Fibroblast of lung (primary cell): Measurements from ENCODE around the gene IRF2. TPM values are rescaled to one million over a fixed set of nuclear protein-coding genes. Genes with fewer than 3 reads are reported as not detected.

ENCODE experiments used
- DNase-seq, 2 donors: peaks; one replicate each; pipeline versions ENCODE4 v3.0.0 to v3.0.0-alpha.2; 2010; ENCODE audit warnings: low read depth in 2 of 2
- H2AFZ ChIP-seq: 2 replicates; pipeline ENCODE4 v1.5.1; 2012; ENCODE audit warnings: low read length, control low read depth, inconsistent platforms
- H3K27ac ChIP-seq: 2 replicates; pipeline ENCODE4 v1.5.1; 2011; ENCODE audit warnings: low read length, control low read depth; ENCODE audit not compliant: insufficient read depth
- H3K27me3 ChIP-seq: 2 replicates; pipeline ENCODE4 v1.5.1; 2011; ENCODE audit warnings: mild to moderate bottlenecking, low read length; ENCODE audit not compliant: control insufficient read depth, insufficient read depth
- H3K36me3 ChIP-seq: 2 replicates; pipeline ENCODE4 v1.5.1; 2011; ENCODE audit warnings: low read length; ENCODE audit not compliant: control insufficient read depth, insufficient read depth
- H3K4me1 ChIP-seq: 2 replicates; pipeline ENCODE4 v1.5.1; 2011; ENCODE audit warnings: low read length; ENCODE audit not compliant: control insufficient read depth, insufficient read depth; ENCODE audit errors: extremely low read depth
- H3K4me2 ChIP-seq: 2 replicates; pipeline ENCODE4 v1.5.1; 2011; ENCODE audit warnings: low read length, control low read depth; ENCODE audit not compliant: insufficient read depth; ENCODE audit errors: extremely low read depth
- H3K4me3 ChIP-seq, 4 experiments: fragments of 200-600 bp in 1 of 4; sonication (generic) in 1 of 4; replicated peaks in 1 of 4; 2 replicates each; pipeline ENCODE4 v1.5.1; 2011 to 2016; ENCODE audit warnings: low read length in 4 of 4, low read depth in 3 of 4, mild to moderate bottlenecking in 3 of 4, control low read depth in 2 of 4, inconsistent platforms in 1 of 4, mixed read lengths in 1 of 4; ENCODE audit not compliant: insufficient read depth in 1 of 4; ENCODE audit errors: control extremely low read depth in 1 of 4
- H3K79me2 ChIP-seq: 2 replicates; pipeline ENCODE4 v1.5.1; 2012; ENCODE audit warnings: mild to moderate bottlenecking, low read length, inconsistent platforms; ENCODE audit not compliant: control insufficient read depth, insufficient read depth
- H3K9ac ChIP-seq: 2 replicates; pipeline ENCODE4 v1.5.1; 2011; ENCODE audit warnings: mild to moderate bottlenecking, low read length, control low read depth; ENCODE audit not compliant: insufficient read depth
- H3K9me3 ChIP-seq: 2 replicates; pipeline ENCODE4 v1.5.1; 2012; ENCODE audit warnings: low read depth, low read length; ENCODE audit not compliant: control insufficient read depth, insufficient read depth
- H4K20me1 ChIP-seq: 2 replicates; pipeline ENCODE4 v1.5.1; 2011; ENCODE audit warnings: low read length; ENCODE audit not compliant: control insufficient read depth, insufficient read depth; ENCODE audit errors: extremely low read depth
- EZH2 ChIP-seq: IDR thresholded peaks from 2 replicates; pipeline ENCODE4 v1.5.1; 2012; ENCODE audit warnings: low read length, control low read depth, mild to moderate bottlenecking; ENCODE audit errors: missing control alignments
- polyA plus RNA-seq, 2 donors: library from polyadenylated mRNA; depleted of rRNA in 1 of 2; stranded (reverse) in 1 of 2; unstranded in 1 of 2; fragments of >200 nt; gene quantifications; 2 replicates each; pipeline ENCODE4 v1.2.1, GENCODE V29; 2011 to 2012; ENCODE audit warnings: missing spikeins in 1 of 2
- total RNA-seq: library from RNA; depleted of rRNA; stranded (reverse); fragments of >200 nt; gene quantifications from 2 replicates; pipeline ENCODE4 v1.2.1, GENCODE V29; 2014
- TF ChIP-seq, protein P1 (sequence below), 2 donors: IDR thresholded peaks in 1 of 2; conservative IDR thresholded peaks in 1 of 2; 1 replicate in 1 of 2; 2 replicates in 1 of 2; pipeline ENCODE4 v1.5.1; 2011 to 2012; ENCODE audit warnings: low read length in 2 of 2, control low read depth in 1 of 2, inconsistent platforms in 1 of 2, low read depth in 1 of 2, mild to moderate bottlenecking in 1 of 2

Gene IRF2
- total and polyA plus RNA-seq, 2 donors (not counting 1 experiment from before 2014, with no cell fraction given): 30.9 to 42.3 TPM

DNA sequence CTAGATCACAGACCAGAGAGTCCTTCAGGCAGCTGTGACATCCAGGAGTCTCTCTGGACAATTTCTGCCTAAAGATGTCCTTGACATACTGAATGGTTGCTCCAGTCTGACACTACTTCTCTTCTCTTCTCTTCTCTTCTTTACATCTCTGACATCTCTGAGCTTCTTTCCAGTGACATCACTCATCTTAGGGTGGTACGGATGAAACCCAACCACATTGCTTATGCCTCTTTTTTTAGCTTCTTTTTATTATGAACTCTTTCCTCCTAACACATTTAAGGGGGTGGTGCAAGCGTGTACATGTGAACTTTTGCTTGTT lies 39.4 kb upstream of the IRF2 start:
- no peaks in the 10 kb centered on the region for H3K27me3 ChIP-seq
- no peaks in the 10 kb centered on the region for H4K20me1 ChIP-seq
- DNase-seq: no peak
- peak overlapping the region; percentile 30 for H2AFZ ChIP-seq
- H3K79me2 ChIP-seq: no peaks in the 10 kb centered on the region
- no peak overlapping the region for H3K9ac ChIP-seq
- TF ChIP-seq, protein P1, sequence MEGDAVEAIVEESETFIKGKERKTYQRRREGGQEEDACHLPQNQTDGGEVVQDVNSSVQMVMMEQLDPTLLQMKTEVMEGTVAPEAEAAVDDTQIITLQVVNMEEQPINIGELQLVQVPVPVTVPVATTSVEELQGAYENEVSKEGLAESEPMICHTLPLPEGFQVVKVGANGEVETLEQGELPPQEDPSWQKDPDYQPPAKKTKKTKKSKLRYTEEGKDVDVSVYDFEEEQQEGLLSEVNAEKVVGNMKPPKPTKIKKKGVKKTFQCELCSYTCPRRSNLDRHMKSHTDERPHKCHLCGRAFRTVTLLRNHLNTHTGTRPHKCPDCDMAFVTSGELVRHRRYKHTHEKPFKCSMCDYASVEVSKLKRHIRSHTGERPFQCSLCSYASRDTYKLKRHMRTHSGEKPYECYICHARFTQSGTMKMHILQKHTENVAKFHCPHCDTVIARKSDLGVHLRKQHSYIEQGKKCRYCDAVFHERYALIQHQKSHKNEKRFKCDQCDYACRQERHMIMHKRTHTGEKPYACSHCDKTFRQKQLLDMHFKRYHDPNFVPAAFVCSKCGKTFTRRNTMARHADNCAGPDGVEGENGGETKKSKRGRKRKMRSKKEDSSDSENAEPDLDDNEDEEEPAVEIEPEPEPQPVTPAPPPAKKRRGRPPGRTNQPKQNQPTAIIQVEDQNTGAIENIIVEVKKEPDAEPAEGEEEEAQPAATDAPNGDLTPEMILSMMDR (conservative IDR thresholded peaks at IDR 0.05 in 1 of 2, IDR thresholded peaks at IDR 0.05 in 1 of 2; ENCODE audit: low read depth in 1 of 2, low read length in 2 of 2): no peak
- TF ChIP-seq EZH2: no peak
- peaks cover 14% of the 10 kb centered on the region for H3K4me1 ChIP-seq
- peak overlapping the region; percentile 71 for H3K4me2 ChIP-seq
- H3K4me3 ChIP-seq: peak overlapping the region in 2 of 4 experiments; percentile 29 to 35
- H3K27ac ChIP-seq: peak overlapping the region; percentile 42
- H3K9me3 ChIP-seq: no peaks in the 10 kb centered on the region
- H3K36me3 ChIP-seq: no peaks in the 10 kb centered on the region

DNA sequence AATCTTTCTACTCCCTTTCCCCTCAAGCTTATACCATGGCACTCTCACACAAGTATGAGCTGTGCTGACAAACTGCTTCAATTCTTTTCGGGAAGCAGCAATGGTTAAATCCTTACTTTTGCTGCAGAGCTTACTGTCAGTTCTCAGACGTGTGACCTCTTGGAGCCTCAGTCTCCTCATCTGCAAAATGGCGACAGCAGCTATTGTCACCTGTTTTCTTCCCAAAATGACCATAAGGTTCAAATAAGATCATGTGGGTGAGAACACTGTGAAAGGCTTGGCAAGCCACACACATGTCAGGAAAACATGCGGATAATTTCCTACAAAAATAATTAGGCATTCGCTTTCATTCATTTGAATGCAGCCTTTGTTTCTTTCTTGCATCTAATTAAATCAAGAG lies 36.8 kb upstream of the IRF2 start:
- Histone ChIP-seq H3K4me1 (peaks cover 14% of the 10 kb centered on the region), H3K36me3 (no peaks in the 10 kb centered on the region), H3K27me3 (no peaks in the 10 kb centered on the region), H3K9me3 (no peaks in the 10 kb centered on the region), H3K27ac (no peak overlapping the region), H3K4me3 (no peak overlapping the region), H3K79me2 (no peaks in the 10 kb centered on the region), H2AFZ (no peak overlapping the region), H4K20me1 (no peaks in the 10 kb centered on the region), H3K9ac (no peak overlapping the region), H3K4me2 (no peak overlapping the region)
- TF ChIP-seq, protein P1 (conservative IDR thresholded peaks at IDR 0.05 in 1 of 2, IDR thresholded peaks at IDR 0.05 in 1 of 2; ENCODE audit: low read depth in 1 of 2, low read length in 2 of 2): no peak
- TF ChIP-seq EZH2: no peak
- DNase-seq: no peak

DNA sequence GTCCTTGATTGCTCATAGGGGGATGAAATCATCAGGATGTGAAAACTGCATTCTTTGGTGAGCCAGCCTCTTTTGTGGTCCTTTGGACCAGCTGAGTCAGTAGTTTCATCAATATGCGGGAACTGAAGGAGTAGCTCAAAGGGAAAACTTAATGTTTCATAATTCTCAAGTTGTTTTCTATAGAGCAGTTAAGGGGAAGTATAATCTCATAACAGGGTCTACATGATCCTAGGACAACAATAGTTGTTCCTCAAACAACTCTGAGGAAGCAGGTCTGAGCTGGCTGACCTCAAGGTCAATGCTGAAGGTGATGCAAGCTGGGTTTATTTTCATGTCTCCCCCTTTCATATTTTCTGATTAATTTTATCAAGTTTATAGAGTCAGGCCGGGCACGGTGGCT lies 36.1 kb upstream of the IRF2 start:
- Histone ChIP-seq H3K9me3 (no peaks in the 10 kb centered on the region), H3K27ac (no peak overlapping the region), H3K4me3 (no peak overlapping the region), H3K4me2 (no peak overlapping the region), H3K9ac (no peak overlapping the region), H3K36me3 (no peaks in the 10 kb centered on the region), H2AFZ (no peak overlapping the region), H4K20me1 (no peaks in the 10 kb centered on the region), H3K4me1 (peaks cover 12% of the 10 kb centered on the region), H3K79me2 (no peaks in the 10 kb centered on the region), H3K27me3 (no peaks in the 10 kb centered on the region)
- TF ChIP-seq EZH2: no peak
- TF ChIP-seq, protein P1 (conservative IDR thresholded peaks at IDR 0.05 in 1 of 2, IDR thresholded peaks at IDR 0.05 in 1 of 2; ENCODE audit: low read depth in 1 of 2, low read length in 2 of 2): no peak
- peak in 1 of 2 donors; percentile 10 for DNase-seq
